GM12878 (cell line): Measurements from ENCODE around the gene SBK2.

Experiments
- CTCF ChIP-seq, 3 experiments: IDR thresholded peaks in 2 of 3; conservative IDR thresholded peaks in 1 of 3; 2 replicates each; pipeline ENCODE4 v1.5.1; 2011; ENCODE audit warnings: low read depth in 3 of 3, low read length in 3 of 3, mild to moderate bottlenecking in 3 of 3, control low read depth in 2 of 3, moderate library complexity in 2 of 3, inconsistent platforms in 1 of 3, mixed read lengths in 1 of 3; ENCODE audit not compliant: control insufficient read depth in 2 of 3, insufficient read depth in 1 of 3; ENCODE audit errors: extremely low read depth in 1 of 3
- EZH2 ChIP-seq: IDR thresholded peaks from 2 replicates; pipeline ENCODE4 v1.6.1; 2012; ENCODE audit warnings: low read depth, mild to moderate bottlenecking, control low read depth, inconsistent platforms, low read length, borderline replicate concordance; ENCODE audit not compliant: control insufficient read depth
- GABPA ChIP-seq: IDR thresholded peaks from 2 replicates; pipeline ENCODE4 v1.6.1; 2014; ENCODE audit warnings: antibody characterized with exemption, low read depth, mild to moderate bottlenecking, inconsistent platforms
- JUND ChIP-seq: IDR thresholded peaks from 2 replicates; pipeline ENCODE4 v1.6.1; 2012; ENCODE audit warnings: low read depth, mild to moderate bottlenecking, low read length, improper control_type of control experiment, moderate library complexity
- KLF5 ChIP-seq: fragments of 450-650 bp; IDR thresholded peaks from 2 replicates; pipeline ENCODE4 v1.6.1; 2014; ENCODE audit warnings: mild to moderate bottlenecking; ENCODE audit not compliant: partially characterized antibody
- SIN3A ChIP-seq: IDR thresholded peaks from 2 replicates; pipeline ENCODE4 v1.6.1; 2012; ENCODE audit warnings: low read depth, low read length, improper control_type of control experiment
- SUPT20H ChIP-seq: IDR thresholded peaks from 2 replicates; pipeline ENCODE4 v1.6.1; 2011; ENCODE audit warnings: low read depth, mild to moderate bottlenecking, low read length, moderate library complexity, borderline replicate concordance; ENCODE audit not compliant: control insufficient read depth
- USF2 ChIP-seq: IDR thresholded peaks from 2 replicates; pipeline ENCODE4 v1.6.1; 2011; ENCODE audit warnings: low read depth, low read length, improper control_type of control experiment, borderline replicate concordance

- no peak for TF ChIP-seq GABPA
- TF ChIP-seq CTCF (IDR thresholded peaks at IDR 0.05 in 2 of 3, conservative IDR thresholded peaks at IDR 0.05 in 1 of 3; ENCODE audit: control insufficient read depth in 2 of 3, extremely low read depth in 1 of 3, insufficient read depth in 1 of 3, low read depth in 3 of 3, low read length in 3 of 3), result peak; percentile 94 to 99 (median 95)
- TF ChIP-seq KLF5, result no peak
- TF ChIP-seq JUND, result no peak
- TF ChIP-seq USF2, result no peak; the same call in 1 of the 2 replicates
- TF ChIP-seq SIN3A, result no peak
- TF ChIP-seq EZH2, result no peak
- TF ChIP-seq SUPT20H, result no peak
Measured at GRCh38 chr19:55503502-55504251, 33.3 kb downstream of the SBK2 start.
